ENCODE data around the gene GRK5.
A peak's percentile ranks its signal among the peaks of the same experiment; 100 is the strongest.

The GRK5 gene

DNA sequence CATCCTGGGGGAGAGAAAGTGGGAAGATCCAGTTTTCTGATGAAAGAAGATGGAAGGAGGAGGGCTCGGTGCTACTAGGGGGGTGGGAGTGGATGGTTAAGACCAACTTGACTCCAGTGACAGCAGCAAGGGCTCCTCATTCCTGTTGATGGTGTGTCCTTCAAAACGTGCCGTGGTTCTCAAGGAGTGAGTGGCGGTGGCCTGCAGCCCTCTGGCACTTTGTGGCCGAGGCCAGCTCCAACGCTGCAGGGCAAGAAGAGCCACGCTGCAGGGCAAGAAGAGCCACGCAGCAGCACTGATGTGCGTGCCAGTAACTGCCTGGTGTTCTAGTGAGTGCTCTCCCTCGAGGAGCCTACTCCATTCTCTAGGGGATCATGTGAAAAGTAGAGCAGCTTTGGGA is 72.1 kb downstream of the GRK5 start:
- no peak for DNase-seq

- peak; percentile 69 for DNase-seq
These were observed 74.3 kb downstream of the GRK5 start for GRCh38 chr10:119281581-119282071.

DNA sequence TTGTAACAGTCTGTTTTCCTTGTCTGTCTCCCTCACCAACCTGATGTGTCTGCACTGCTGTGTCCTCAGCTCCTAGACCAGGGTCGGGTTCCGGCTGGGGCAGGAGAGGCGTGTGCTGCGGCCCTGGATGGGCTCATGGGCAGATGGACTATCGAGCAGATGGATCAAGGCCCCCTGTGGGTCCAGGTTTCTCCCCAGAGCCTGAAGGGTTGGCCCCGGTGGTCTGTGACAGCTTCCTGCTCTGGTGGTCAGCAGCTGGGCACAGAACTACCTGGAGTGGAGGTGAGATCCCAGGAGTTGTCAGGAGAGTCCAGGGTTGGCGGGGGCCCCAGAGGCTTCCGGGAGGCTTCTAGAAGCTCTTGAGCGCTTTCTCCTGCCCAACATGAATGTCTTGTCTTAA is 75.1 kb downstream of the GRK5 start:
- DNase-seq, result no peak

DNA sequence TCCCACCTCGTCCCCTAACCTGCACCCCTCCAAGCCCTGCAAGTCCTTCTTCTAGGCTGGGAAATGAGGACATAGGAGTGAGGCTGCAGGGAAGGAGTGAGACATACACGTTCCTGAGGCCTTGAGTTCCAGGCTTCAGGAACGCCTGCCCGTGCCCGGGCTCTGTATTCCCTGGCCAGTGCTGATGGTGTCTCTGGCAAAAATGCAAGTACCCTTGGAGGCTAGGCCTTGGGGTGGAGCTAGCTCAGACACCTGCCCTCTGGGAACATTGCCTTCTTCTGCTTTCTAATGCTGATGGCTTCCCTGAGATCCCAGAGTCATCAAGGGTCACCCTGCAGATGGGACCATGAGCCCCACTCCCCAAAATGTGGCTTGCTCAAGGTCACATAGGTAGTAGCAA is 76.0 kb downstream of the GRK5 start:
- no peak for DNase-seq

DNA sequence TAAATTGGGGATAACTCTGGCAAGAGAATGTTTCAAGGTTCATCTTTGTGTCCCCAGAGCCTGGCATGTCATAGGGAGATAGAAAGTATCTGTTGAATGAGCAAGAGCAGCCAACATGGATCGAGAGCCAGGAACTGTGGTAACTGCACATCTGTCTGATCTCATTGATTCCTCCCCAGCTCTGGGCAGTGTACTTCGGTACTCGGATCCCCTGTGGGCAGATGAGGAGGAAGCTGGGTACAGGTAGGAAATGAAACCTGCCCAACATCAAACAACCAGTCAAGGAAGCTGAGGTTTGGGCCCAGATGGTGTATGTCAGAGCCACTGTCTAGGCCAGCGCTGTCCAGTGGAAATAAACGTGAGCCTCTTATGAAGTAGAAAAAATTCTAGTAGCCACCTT is 76.4 kb downstream of the GRK5 start:
- DNase-seq, result no peak

- DNase-seq, result no peak
These were observed 77.3 kb downstream of the GRK5 start for GRCh38 chr10:119284679-119285096.

DNA sequence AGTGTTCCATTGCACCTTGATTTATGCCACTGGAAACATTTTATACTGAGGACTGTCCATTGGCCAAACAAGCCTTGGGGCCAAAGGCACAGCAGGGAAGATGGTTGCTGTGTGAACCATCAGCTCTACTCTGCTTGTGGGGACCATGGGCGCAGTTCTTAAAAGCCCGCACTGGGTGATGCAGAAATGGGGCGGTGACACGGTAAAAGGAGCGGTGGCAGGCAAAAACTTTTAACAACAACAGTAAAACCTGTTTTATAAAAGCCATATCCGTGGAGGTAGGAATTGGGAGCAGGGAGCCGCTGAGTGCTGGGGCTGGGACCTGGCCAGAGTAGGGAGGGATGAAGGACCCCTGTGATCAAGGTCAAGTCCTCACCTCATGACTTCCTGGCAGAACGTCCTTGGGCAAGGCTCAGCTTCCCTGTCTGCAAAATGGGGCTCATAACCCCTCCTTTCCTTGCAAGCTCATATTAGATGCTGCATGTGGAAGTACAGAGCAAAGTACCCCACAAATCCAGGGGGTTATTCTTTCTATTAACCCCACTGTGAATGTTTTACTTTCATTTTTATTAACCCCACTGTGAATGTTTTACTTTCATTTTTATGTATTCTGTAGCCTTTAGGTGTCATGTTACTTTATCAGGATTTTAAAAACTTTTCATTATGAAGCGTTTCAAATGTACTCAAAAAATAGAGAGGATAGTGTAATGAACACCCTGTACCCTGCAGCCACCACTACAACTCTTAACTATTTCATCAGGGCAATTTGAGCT is 78.3 kb downstream of the GRK5 start:
- no peak for DNase-seq

GRCh38 chr10:119286516-119286915 is 79.1 kb downstream of the GRK5 start:
- no peak for DNase-seq

DNA sequence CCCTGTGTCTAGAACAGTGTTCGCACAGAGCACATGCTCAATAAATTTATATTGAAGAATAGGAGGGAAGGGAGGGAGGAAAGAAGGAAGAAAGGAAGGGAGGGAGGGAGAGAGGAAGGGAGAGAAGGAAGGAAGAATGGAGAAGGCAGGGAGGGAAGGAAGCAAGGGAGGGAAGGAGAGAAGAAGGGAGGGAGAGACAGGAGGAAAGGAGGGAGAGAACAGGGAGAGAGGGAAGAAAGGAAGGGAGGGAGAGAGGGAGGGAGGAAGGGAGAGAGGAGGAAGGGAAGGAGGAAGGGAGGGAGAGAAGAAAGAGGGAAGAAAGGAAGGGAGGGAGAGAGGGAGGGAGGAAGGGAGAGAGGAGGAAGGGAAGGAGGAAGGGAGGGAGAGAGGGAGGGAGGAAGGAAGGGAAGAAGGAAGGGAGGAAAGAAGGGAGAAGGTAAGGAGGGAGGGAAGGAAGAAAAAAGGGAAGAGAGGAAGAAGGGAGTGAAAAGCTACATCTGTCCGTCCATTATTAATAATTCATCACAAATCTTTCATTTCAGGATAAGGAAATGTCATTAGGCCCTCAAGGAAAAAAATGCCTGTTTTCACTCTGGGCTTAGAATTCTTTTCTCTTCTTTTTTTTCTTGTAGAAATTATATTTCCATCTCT is 79.7 kb downstream of the GRK5 start:
- no peak for DNase-seq

DNA sequence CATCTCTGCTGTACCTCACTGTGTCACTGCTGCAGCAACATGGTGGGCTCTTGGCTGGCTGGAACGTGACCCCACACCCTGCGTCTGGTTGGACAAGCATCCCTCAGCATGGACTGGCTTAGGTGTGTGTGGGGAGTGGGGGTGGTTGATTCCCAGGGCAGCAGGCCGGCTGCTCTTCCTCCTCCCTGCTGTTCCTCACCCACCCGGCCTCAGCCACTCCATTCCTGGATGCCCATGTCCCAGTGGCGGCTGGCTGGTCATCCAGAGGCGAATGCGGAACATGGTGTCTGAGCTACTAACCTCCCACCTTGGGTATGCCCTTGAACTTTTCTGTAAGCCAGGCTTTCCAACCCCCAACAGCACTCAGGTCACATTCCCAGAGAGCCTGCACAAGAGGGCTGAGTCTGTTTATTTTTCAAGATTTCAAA is 81.2 kb downstream of the GRK5 start:
- no peak for DNase-seq

- DNase-seq, result no peak
These were observed 82.0 kb downstream of the GRK5 start for GRCh38 chr10:119289227-119289920.

DNA sequence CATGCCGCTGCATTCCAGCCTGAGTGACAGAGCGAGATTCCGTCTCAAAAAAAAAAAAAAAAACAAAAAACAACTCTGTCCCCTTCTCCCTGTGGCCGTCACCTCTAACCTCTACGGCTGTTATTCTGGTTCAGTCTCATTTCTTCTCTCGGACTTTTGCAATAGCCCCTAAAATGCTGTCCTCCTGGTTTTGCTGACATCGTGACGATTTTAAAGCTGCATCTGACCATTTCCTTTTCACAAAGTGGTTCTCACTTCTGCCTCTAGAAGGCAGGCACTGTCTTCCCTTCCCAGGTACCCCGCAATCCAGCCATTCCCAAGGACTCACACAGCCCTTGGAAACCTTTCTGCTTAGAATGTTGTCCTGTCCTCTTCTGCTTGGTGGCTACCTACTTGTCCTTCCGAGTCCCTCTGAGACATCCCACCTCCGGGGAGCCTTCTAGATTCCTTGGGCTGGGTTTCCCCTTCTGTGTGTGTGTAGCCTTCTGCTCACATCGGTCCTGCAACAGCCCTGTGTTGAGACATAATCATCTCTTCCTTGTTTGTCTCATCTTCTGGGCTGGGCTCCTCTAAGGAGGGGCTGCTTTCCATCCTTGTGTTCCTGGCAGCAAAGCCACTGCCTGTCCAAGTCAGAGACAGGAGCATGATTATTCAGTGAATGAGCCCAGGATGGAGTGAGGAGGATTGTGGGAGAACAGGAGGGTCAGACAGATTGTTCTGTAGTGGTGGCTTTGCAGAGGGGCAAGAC is 83.1 kb downstream of the GRK5 start:
- DNase-seq, result no peak

DNA sequence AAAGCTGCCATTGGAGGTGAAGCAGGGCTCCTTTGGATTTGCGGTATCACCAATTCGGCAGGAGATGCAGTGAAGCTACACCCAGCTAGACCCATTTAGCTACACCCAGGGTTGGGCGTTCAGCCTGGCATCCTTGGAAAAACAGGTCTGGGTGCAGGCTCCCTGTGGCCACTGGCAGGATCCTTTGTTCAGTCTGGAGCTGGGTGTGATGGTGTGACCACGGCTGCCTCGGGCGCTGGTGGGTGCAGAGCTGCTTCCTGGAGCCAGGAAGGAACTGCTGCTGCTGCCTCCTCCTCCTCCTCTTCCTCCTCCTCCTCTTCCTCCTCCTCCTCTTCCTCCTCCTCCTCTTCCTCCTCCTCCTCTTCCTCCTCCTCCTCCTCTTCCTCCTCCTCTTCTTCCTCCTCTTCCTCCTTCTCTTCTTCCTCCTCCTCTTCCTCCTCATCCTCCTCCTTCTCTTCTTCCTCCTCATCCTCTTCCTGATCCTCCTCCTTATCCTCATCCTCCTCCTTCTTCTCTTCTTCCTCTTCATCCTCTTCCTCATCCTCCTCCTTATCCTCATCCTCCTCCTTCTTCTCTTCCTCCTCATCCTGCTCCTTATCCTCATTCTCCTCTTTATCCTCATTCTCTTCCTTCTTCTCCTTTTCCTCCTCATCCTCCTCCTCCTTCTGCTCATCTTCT is 84.0 kb downstream of the GRK5 start:
- DNase-seq, result no peak

DNA sequence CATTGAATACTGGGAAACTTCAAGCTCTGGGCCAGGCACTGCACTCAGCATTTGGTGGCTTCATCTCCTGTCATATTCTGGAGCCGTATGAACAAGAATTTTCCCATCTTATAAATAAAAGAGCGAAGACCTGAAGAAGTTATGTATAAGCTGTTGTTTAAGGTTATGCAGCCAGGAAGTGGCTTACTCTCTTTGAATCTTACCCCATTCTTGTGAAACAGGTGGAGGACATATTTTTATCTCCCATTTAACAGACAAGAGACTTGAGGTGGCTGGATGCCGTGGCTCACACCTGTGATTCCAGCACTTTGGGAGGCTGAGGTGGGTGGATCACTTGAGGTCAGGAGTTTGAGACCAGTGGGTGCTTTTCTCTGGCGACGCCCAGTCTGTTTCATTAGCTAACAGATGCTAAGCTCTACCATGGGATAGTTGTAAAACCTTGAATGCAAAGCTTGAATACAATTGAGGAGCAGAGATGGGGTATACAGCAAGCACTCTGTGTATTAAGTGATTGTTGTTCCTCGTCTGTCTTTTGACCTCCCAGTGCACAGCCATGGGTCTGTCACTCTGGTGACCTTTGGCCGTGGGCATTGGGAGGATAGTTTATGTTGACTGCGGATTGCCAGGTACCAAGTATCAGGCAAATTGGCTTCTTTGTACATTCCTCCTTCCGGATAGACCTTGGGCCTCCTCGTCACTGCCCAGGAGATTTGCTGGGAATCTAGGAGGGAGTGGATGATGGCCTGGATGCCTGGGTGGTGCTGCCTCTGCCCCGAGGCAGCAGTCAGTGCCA is 85.8 kb downstream of the GRK5 start:
- DNase-seq, result no peak

DNA sequence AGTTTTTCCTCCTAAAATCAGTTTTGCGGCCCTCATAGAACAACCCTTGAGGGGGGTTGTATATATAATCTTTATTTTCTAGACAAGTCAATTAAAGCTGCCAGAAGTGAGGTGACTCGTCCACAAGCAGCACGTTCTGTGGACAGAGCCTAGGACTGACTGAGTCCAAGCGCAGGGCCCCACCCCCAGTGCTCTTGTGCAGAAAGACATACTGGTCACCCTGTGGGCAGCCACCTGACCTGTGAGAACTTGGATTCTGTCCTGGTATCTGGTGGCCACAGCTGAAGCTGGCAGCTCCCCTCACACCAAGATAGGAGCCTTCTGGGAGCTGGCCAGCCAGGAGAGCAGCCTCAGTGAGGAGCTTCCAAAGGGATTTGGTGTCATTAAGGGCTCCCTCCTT is 89.3 kb downstream of the GRK5 start:
- no peak for DNase-seq

GRCh38 chr10:119297207-119297968 is 90.0 kb downstream of the GRK5 start:
- no peak for DNase-seq

DNA sequence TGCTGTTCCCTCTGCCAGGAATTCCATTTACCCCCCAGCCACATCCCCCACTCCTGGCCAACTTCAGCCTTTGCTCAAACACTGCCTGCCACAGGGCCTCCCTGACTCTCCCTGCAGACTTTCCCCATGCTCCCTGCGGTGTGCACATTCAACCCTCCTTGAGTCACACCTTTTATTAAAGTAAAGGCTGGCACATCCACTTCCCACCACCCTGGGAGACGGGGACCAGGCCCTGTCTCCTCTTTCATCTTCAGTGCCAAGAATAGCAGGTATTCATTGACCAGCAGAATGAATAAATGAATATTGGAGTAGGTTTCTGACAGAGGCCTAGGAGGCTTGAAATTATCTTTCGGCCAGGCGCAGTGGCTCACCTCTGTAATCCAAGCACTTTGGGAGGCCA is 91.4 kb downstream of the GRK5 start:
- no peak for DNase-seq

- no peak for DNase-seq
These were observed 92.2 kb downstream of the GRK5 start for GRCh38 chr10:119299531-119299930.

DNA sequence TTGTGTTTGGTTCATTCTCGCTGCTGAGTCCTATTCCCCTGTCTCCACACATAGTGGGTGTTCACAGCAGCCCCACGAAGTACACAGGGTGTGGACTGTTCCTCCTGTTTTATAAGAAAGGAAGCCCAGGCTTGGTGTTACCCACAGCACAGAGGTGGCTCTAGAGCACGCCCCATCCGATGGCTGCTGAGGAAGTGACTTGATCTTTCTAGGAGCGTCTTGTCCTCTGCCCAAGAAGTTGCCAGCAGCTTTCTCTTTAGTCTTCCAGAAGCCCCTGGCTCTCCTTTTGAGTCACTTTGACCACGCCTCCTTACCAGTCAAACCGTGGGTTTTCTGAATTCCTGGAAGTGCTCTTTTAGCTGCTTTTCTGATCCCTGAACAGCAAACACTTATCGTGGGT is 94.0 kb downstream of the GRK5 start:
- DNase-seq, result no peak

- no peak for DNase-seq
These were observed 94.8 kb downstream of the GRK5 start for GRCh38 chr10:119302172-119302571.
